Measurements from ENCODE around the gene SEMA3C.

Gene SEMA3C

GRCh38 chr7:80748363-80749042, 170.3 kb downstream of the SEMA3C start:
- no peak for DNase-seq (ENCODE audit: low read depth in 3 of 3, low spot score in 1 of 3)

GRCh38 chr7:80740778-80741545, 177.9 kb downstream of the SEMA3C start:
- no peak for DNase-seq (ENCODE audit: low read depth in 3 of 3, low spot score in 1 of 3)

- DNase-seq (ENCODE audit: low read depth in 3 of 3, low spot score in 1 of 3): no peak
Observed at GRCh38 chr7:80736371-80737125, 182.3 kb downstream of the SEMA3C start.

GRCh38 chr7:80735330-80735729, 183.5 kb downstream of the SEMA3C start:
- DNase-seq (ENCODE audit: low read depth in 3 of 3, low spot score in 1 of 3): no peak

GRCh38 chr7:80734011-80734410, 184.8 kb downstream of the SEMA3C start:
- no peak for DNase-seq (ENCODE audit: low read depth in 3 of 3, low spot score in 1 of 3)

GRCh38 chr7:80733333-80733915, 185.4 kb downstream of the SEMA3C start:
- no peak for DNase-seq (ENCODE audit: low read depth in 3 of 3, low spot score in 1 of 3)

- no peak for DNase-seq (ENCODE audit: low read depth in 3 of 3, low spot score in 1 of 3)
Observed at GRCh38 chr7:80732630-80733029, 186.2 kb downstream of the SEMA3C start.

GRCh38 chr7:80731281-80731680, 187.6 kb downstream of the SEMA3C start:
- no peak for DNase-seq (ENCODE audit: low read depth in 3 of 3, low spot score in 1 of 3)

GRCh38 chr7:80729591-80730320, 189.1 kb downstream of the SEMA3C start:
- DNase-seq (ENCODE audit: low read depth in 3 of 3, low spot score in 1 of 3): no peak

- DNase-seq (ENCODE audit: low read depth in 3 of 3, low spot score in 1 of 3): no peak
Observed at GRCh38 chr7:80726666-80727065, 192.2 kb downstream of the SEMA3C start.

- DNase-seq (ENCODE audit: low read depth in 3 of 3, low spot score in 1 of 3): no peak
Observed at GRCh38 chr7:80725181-80725611, 193.7 kb downstream of the SEMA3C start.

GRCh38 chr7:80724249-80724871, 194.5 kb downstream of the SEMA3C start:
- DNase-seq (ENCODE audit: low read depth in 3 of 3, low spot score in 1 of 3): no peak

GRCh38 chr7:80722616-80723195, 196.1 kb downstream of the SEMA3C start:
- no peak for DNase-seq (ENCODE audit: low read depth in 3 of 3, low spot score in 1 of 3)

- DNase-seq (ENCODE audit: low read depth in 3 of 3, low spot score in 1 of 3): no peak
Observed at GRCh38 chr7:80721883-80722615, 196.8 kb downstream of the SEMA3C start.

GRCh38 chr7:80720146-80720545, 198.7 kb downstream of the SEMA3C start:
- no peak for DNase-seq (ENCODE audit: low read depth in 3 of 3, low spot score in 1 of 3)

GRCh38 chr7:80719261-80719660, 199.6 kb downstream of the SEMA3C start:
- DNase-seq (ENCODE audit: low read depth in 3 of 3, low spot score in 1 of 3): no peak

GRCh38 chr7:80711531-80711930, 207.3 kb downstream of the SEMA3C start:
- DNase-seq (ENCODE audit: low read depth in 3 of 3, low spot score in 1 of 3): no peak

GRCh38 chr7:80708123-80708522, 210.7 kb downstream of the SEMA3C start:
- no peak for DNase-seq (ENCODE audit: low read depth in 3 of 3, low spot score in 1 of 3)

GRCh38 chr7:80707318-80707717, 211.5 kb downstream of the SEMA3C start:
- no peak for DNase-seq (ENCODE audit: low read depth in 3 of 3, low spot score in 1 of 3)

All from stimulated activated CD4-positive, alpha-beta T cell treated with anti-CD3 and anti-CD28 coated beads, TNF-alpha, amount 100 ng/mL, for 1 hour (primary cell).